Keratinocyte (primary cell): Measurements from ENCODE around the gene TMX3. TPM values are rescaled to one million over a fixed set of nuclear protein-coding genes. Genes with fewer than 3 reads are reported as not detected.

Source experiments
- DNase-seq: peaks from one replicate; pipeline ENCODE4 v3.0.0-alpha.2; 2011; ENCODE audit warnings: low read depth, missing footprints, low spot score
- FAIRE-seq: peaks from 2 replicates; lab custom pipeline; 2011; peaks lifted over from hg19 to GRCh38; lab: Jason Lieb, UNC
- H2AFZ ChIP-seq: 2 replicates; pipeline ENCODE4 v1.6.0; 2012; ENCODE audit warnings: low read length, control low read depth, inconsistent platforms; ENCODE audit not compliant: control insufficient read depth
- H3K27ac ChIP-seq: 2 replicates; pipeline ENCODE4 v1.5.1; 2011; ENCODE audit warnings: low read length; ENCODE audit not compliant: control insufficient read depth, insufficient read depth
- H3K27me3 ChIP-seq: 3 replicates; pipeline ENCODE4 v1.6.0; 2011; ENCODE audit warnings: low read length; ENCODE audit not compliant: control insufficient read depth, insufficient read depth; ENCODE audit errors: extremely low read depth
- H3K36me3 ChIP-seq, 2 experiments: 2 replicates in 1 of 2; 3 replicates in 1 of 2; pipeline ENCODE4 v1.5.1; 2011; ENCODE audit warnings: low read length in 2 of 2, mild to moderate bottlenecking in 1 of 2; ENCODE audit not compliant: control insufficient read depth in 2 of 2, insufficient read depth in 2 of 2; ENCODE audit errors: extremely low read depth in 1 of 2
- H3K4me1 ChIP-seq: 3 replicates; pipeline ENCODE4 v1.5.1; 2011; ENCODE audit warnings: low read length; ENCODE audit not compliant: control insufficient read depth, insufficient read depth; ENCODE audit errors: extremely low read depth
- H3K4me2 ChIP-seq: 3 replicates; pipeline ENCODE4 v1.6.0; 2011; ENCODE audit warnings: low read depth, low read length; ENCODE audit not compliant: control insufficient read depth, insufficient read depth; ENCODE audit errors: extremely low read depth
- H3K4me3 ChIP-seq, 3 experiments: fragments of 200-600 bp in 1 of 3; sonication (generic) in 1 of 3; 2 replicates in 2 of 3; 3 replicates in 1 of 3; pipeline ENCODE4 v1.5.1; 2011 to 2016; ENCODE audit warnings: low read length in 3 of 3, mild to moderate bottlenecking in 3 of 3, control low read depth in 2 of 3, inconsistent platforms in 1 of 3, low read depth in 1 of 3, mixed read lengths in 1 of 3, mixed run types in 1 of 3, moderate library complexity in 1 of 3; ENCODE audit not compliant: control insufficient read depth in 2 of 3, insufficient read depth in 2 of 3; ENCODE audit errors: extremely low read depth in 1 of 3
- H3K79me2 ChIP-seq: 2 replicates; pipeline ENCODE4 v1.6.0; 2012; ENCODE audit warnings: low read length; ENCODE audit not compliant: control insufficient read depth, insufficient read depth
- H3K9ac ChIP-seq: 3 replicates; pipeline ENCODE4 v1.6.0; 2011; ENCODE audit warnings: low read length; ENCODE audit not compliant: control insufficient read depth, insufficient read depth; ENCODE audit errors: extremely low read depth
- H3K9me1 ChIP-seq: 3 replicates; pipeline ENCODE4 v1.6.0; 2011; ENCODE audit warnings: low read length; ENCODE audit not compliant: control insufficient read depth, insufficient read depth; ENCODE audit errors: extremely low read depth
- H3K9me3 ChIP-seq: 2 replicates; pipeline ENCODE4 v1.5.1; 2012; ENCODE audit warnings: low read depth, low read length; ENCODE audit not compliant: control insufficient read depth
- H4K20me1 ChIP-seq: 3 replicates; pipeline ENCODE4 v1.6.0; 2011; ENCODE audit warnings: low read length; ENCODE audit not compliant: control insufficient read depth, insufficient read depth; ENCODE audit errors: extremely low read depth
- CTCF ChIP-seq, 3 experiments: IDR thresholded peaks in 1 of 3; conservative IDR thresholded peaks in 1 of 3; optimal IDR thresholded peaks in 1 of 3; 2 replicates in 2 of 3; 3 replicates in 1 of 3; pipeline versions ENCODE3 to v1.5.1; 2011; ENCODE audit warnings: low read length in 3 of 3, mild to moderate bottlenecking in 3 of 3, moderate library complexity in 2 of 3, control low read depth in 1 of 3, inconsistent platforms in 1 of 3; ENCODE audit not compliant: insufficient read depth in 2 of 3; ENCODE audit errors: extremely low read depth in 1 of 3
- EZH2 ChIP-seq: IDR thresholded peaks from one replicate; pipeline ENCODE4 v1.6.1; 2012; ENCODE audit warnings: inconsistent platforms, mild to moderate bottlenecking, low read length, moderate library complexity
- dilution Hi-C: fragments of 300-500 bp; cut with MboI; formaldehyde crosslinking; loops from one replicate; pipeline ENCODE4 v1.7.0; 2020; ENCODE audit warnings: low sequenced_read_pairs; ENCODE audit not compliant: extremely low pct_ligation_motif_present
- polyA plus RNA-seq, 5 experiments: library from polyadenylated mRNA; depleted of rRNA in 3 of 5; stranded (reverse) in 3 of 5; stranded (forward) in 1 of 5; unstranded in 1 of 5; fragments of >200 nt; gene quantifications; 1 replicate in 1 of 5; 2 replicates in 3 of 5; 3 replicates in 1 of 5; pipeline versions ENCODE4 v1.2.1 to v1.2.3, GENCODE V29; 2011 to 2012; ENCODE audit warnings: missing spikeins in 2 of 5, low read depth in 1 of 5, low replicate concordance in 1 of 5

The TMX3 gene
- polyA plus RNA-seq, 1 donor (not counting 4 experiments of a cell fraction or from before 2014, with no cell fraction given) = 55.5 TPM

GRCh38 chr18:68699043-68699442 is 15.9 kb downstream of the TMX3 start:
- H3K27ac ChIP-seq = peak overlapping the region; percentile 44
- peaks cover 16% of the 10 kb centered on the region for H3K79me2 ChIP-seq
- peaks cover 5 to 10% of the 10 kb centered on the region in 2 experiments for H3K36me3 ChIP-seq
- H3K4me2 ChIP-seq = no peak overlapping the region
- no peaks in the 10 kb centered on the region for H3K4me1 ChIP-seq
- no peaks in the 10 kb centered on the region for H4K20me1 ChIP-seq
- no peak for FAIRE-seq
- TF ChIP-seq EZH2 (no peak), CTCF (optimal IDR thresholded peaks at IDR 0.05 in 1 of 3, IDR thresholded peaks at IDR 0.05 in 1 of 3, conservative IDR thresholded peaks at IDR 0.05 in 1 of 3; ENCODE audit: extremely low read depth in 1 of 3, insufficient read depth in 2 of 3, low read length in 3 of 3) (no peak)
- no peak overlapping the region for H3K9ac ChIP-seq
- dilution Hi-C loops = no loop called here
- no peak overlapping the region for H3K4me3 ChIP-seq
- DNase-seq = no peak
- no peaks in the 10 kb centered on the region for H3K27me3 ChIP-seq
- H3K9me1 ChIP-seq = no peaks in the 10 kb centered on the region
- no peaks in the 10 kb centered on the region for H3K9me3 ChIP-seq
- no peak overlapping the region for H2AFZ ChIP-seq

GRCh38 chr18:68696937-68697336 is 18.0 kb downstream of the TMX3 start:
- H3K4me2 ChIP-seq = no peak overlapping the region
- H3K4me1 ChIP-seq = no peaks in the 10 kb centered on the region
- H3K27ac ChIP-seq = no peak overlapping the region
- dilution Hi-C loops = no loop called here
- peaks cover 8 to 20% of the 10 kb centered on the region in 2 experiments for H3K36me3 ChIP-seq
- no peaks in the 10 kb centered on the region for H3K9me1 ChIP-seq
- H3K79me2 ChIP-seq = peaks cover 1% of the 10 kb centered on the region
- DNase-seq (no peak), FAIRE-seq (no peak)
- no peaks in the 10 kb centered on the region for H3K9me3 ChIP-seq
- no peaks in the 10 kb centered on the region for H4K20me1 ChIP-seq
- no peak overlapping the region for H3K4me3 ChIP-seq
- no peak overlapping the region for H3K9ac ChIP-seq
- no peak overlapping the region for H2AFZ ChIP-seq
- no peaks in the 10 kb centered on the region for H3K27me3 ChIP-seq
- TF ChIP-seq EZH2 (no peak), CTCF (optimal IDR thresholded peaks at IDR 0.05 in 1 of 3, IDR thresholded peaks at IDR 0.05 in 1 of 3, conservative IDR thresholded peaks at IDR 0.05 in 1 of 3; ENCODE audit: extremely low read depth in 1 of 3, insufficient read depth in 2 of 3, low read length in 3 of 3) (no peak)
